IMR-90 (cell line): ENCODE data around the gene PPIB. TPM values are rescaled to one million over a fixed set of nuclear protein-coding genes. Genes with fewer than 3 reads are reported as not detected.

Experiments
- ATAC-seq: fragments of 200-7000 bp; cut with Tn5 transposase; 2 replicates; pipeline ENCODE4 v1.9.1; 2020; ENCODE audit warnings: low read depth, mild to moderate bottlenecking, moderate library complexity
- BruUV-seq: library from RNA; stranded (reverse); fragments of 400-500 nt; replicated peaks from 2 replicates; lab custom pipeline; 2021; lab: Mats Ljungman, UMichigan
- CTCF ChIA-PET: fragments of 300-600 bp; formaldehyde crosslinking; extraction: SDS; loops from one replicate; lab custom pipeline; 2021; ENCODE audit warnings: antibody characterized with exemption; lab: Yijun Ruan, JAX
- POLR2A ChIA-PET: fragments of 300-600 bp; sonication (Branson Sonifier 250); formaldehyde crosslinking; loops from one replicate; lab custom pipeline; 2022; ENCODE audit warnings: antibody characterized with exemption; ENCODE audit not compliant: unreplicated experiment; lab: Charles Lee
- DNase-seq: peaks from one replicate; pipeline ENCODE4 v3.0.0; 2013
- H2AFZ ChIP-seq: replicated peaks from 2 replicates; pipeline ENCODE3; 2013; ENCODE audit warnings: low read length, mild to moderate bottlenecking; ENCODE audit not compliant: poor library complexity
- H2AK5ac ChIP-seq: 2 replicates; pipeline ENCODE4 v1.6.1; 2013; ENCODE audit warnings: low read depth, low read length, inconsistent platforms
- H2AK9ac ChIP-seq: replicated peaks from 2 replicates; pipeline ENCODE3; 2013; ENCODE audit warnings: mild to moderate bottlenecking, low read depth, low read length, moderate library complexity; ENCODE audit not compliant: poor library complexity
- H2BK120ac ChIP-seq: 2 replicates; pipeline ENCODE4 v1.6.1; 2013; ENCODE audit warnings: low read depth, low read length, inconsistent platforms
- H2BK15ac ChIP-seq: 3 replicates; pipeline ENCODE4 v1.6.1; 2013; ENCODE audit warnings: low read depth, low read length, inconsistent platforms
- H2BK20ac ChIP-seq: 2 replicates; pipeline ENCODE4 v1.6.1; 2013; ENCODE audit warnings: low read depth, mild to moderate bottlenecking, inconsistent platforms, low read length, moderate library complexity
- H2BK5ac ChIP-seq: 2 replicates; pipeline ENCODE4 v1.6.1; 2013; ENCODE audit warnings: mild to moderate bottlenecking, low read depth, low read length, inconsistent platforms; ENCODE audit not compliant: poor library complexity, severe bottlenecking
- H3K14ac ChIP-seq: replicated peaks from 2 replicates; pipeline ENCODE4 v1.6.1; 2013; ENCODE audit warnings: low read depth, low read length, inconsistent platforms
- H3K18ac ChIP-seq: 2 replicates; pipeline ENCODE4 v1.6.1; 2013; ENCODE audit warnings: low read depth, low read length, control low read depth
- H3K23ac ChIP-seq: 2 replicates; pipeline ENCODE4 v1.6.1; 2013; ENCODE audit warnings: low read depth, low read length, inconsistent platforms
- H3K27ac ChIP-seq: 2 replicates; pipeline ENCODE4 v1.5.1; 2013; ENCODE audit warnings: mild to moderate bottlenecking, control low read depth, low read length; ENCODE audit not compliant: insufficient read depth
- H3K27me3 ChIP-seq: 2 replicates; pipeline ENCODE4 v1.6.1; 2013; ENCODE audit warnings: low read length; ENCODE audit not compliant: control insufficient read depth, insufficient read depth
- H3K36me3 ChIP-seq: 2 replicates; pipeline ENCODE4 v1.6.1; 2013; ENCODE audit warnings: low read length, mixed read lengths; ENCODE audit not compliant: control insufficient read depth, insufficient read depth
- H3K4ac ChIP-seq: 2 replicates; pipeline ENCODE4 v1.6.1; 2013; ENCODE audit warnings: low read depth, low read length, inconsistent platforms
- H3K4me1 ChIP-seq: 2 replicates; pipeline ENCODE4 v1.6.1; 2013; ENCODE audit warnings: low read length, mixed read lengths; ENCODE audit not compliant: control insufficient read depth, insufficient read depth
- H3K4me2 ChIP-seq: 2 replicates; pipeline ENCODE4 v1.6.1; 2013; ENCODE audit warnings: low read depth, mild to moderate bottlenecking, control low read depth, low read length, moderate library complexity
- H3K4me3 ChIP-seq: 2 replicates; pipeline ENCODE4 v1.5.1; 2013; ENCODE audit warnings: low read depth, mild to moderate bottlenecking, control low read depth, low read length, moderate library complexity; ENCODE audit not compliant: insufficient read depth
- H3K56ac ChIP-seq: 2 replicates; pipeline ENCODE4 v1.6.1; 2013; ENCODE audit warnings: low read length, inconsistent platforms; ENCODE audit not compliant: insufficient read depth; ENCODE audit errors: extremely low read depth
- H3K79me1 ChIP-seq, 2 experiments: 2 replicates each; pipeline ENCODE4 v1.6.1; 2013; ENCODE audit warnings: low read length in 2 of 2, inconsistent platforms in 1 of 2, low read depth in 1 of 2
- H3K9ac ChIP-seq: 2 replicates; pipeline ENCODE4 v1.6.1; 2013; ENCODE audit warnings: low read depth, low read length, control low read depth
- H3K9me1 ChIP-seq: 2 replicates; pipeline ENCODE4 v1.6.1; 2013; ENCODE audit warnings: low read length, inconsistent platforms; ENCODE audit not compliant: insufficient read depth
- H3K9me3 ChIP-seq: 2 replicates; pipeline ENCODE4 v1.6.1; 2013; ENCODE audit warnings: low read length; ENCODE audit not compliant: control insufficient read depth, insufficient read depth
- H4K20me1 ChIP-seq: 2 replicates; pipeline ENCODE4 v1.6.1; 2013; ENCODE audit warnings: low read length, inconsistent platforms; ENCODE audit not compliant: insufficient read depth
- H4K5ac ChIP-seq: 2 replicates; pipeline ENCODE4 v1.6.1; 2013; ENCODE audit warnings: mild to moderate bottlenecking, low read depth, low read length, control low read depth
- H4K8ac ChIP-seq, 2 experiments: 2 replicates each; pipeline ENCODE4 v1.6.1; 2013; ENCODE audit warnings: low read depth in 2 of 2, low read length in 2 of 2, control low read depth in 1 of 2, inconsistent platforms in 1 of 2
- H4K91ac ChIP-seq: 2 replicates; pipeline ENCODE4 v1.6.1; 2013; ENCODE audit warnings: low read depth, low read length, inconsistent platforms; ENCODE audit not compliant: insufficient read depth
- CEBPB ChIP-seq: IDR thresholded peaks from 2 replicates; pipeline ENCODE4 v1.6.1; 2012; ENCODE audit warnings: low read depth, low read length, improper control_type of control experiment
- CHD1 ChIP-seq: IDR thresholded peaks from 2 replicates; pipeline ENCODE4 v1.6.1; 2012; ENCODE audit warnings: low read depth, low read length, improper control_type of control experiment
- FOS ChIP-seq: fragments of 150-350 bp; IDR thresholded peaks from 2 replicates; pipeline ENCODE4 v1.6.1; 2016; ENCODE audit warnings: low read depth, low read length
- RCOR1 ChIP-seq: IDR thresholded peaks from 2 replicates; pipeline ENCODE4 v1.6.1; 2012; ENCODE audit warnings: mild to moderate bottlenecking, low read length, improper control_type of control experiment; ENCODE audit not compliant: insufficient replicate concordance
- SMC3 ChIP-seq: fragments of 150-350 bp; IDR thresholded peaks from 2 replicates; pipeline ENCODE4 v1.6.1; 2016; ENCODE audit warnings: low read depth, mild to moderate bottlenecking, antibody characterized with exemption, low read length, moderate library complexity
- WGBS, 2 experiments: methylation state at CpG; one replicate each; pipeline versions ENCODE4 v1.1.5 to v1.1.7; 2013; ENCODE audit warnings: missing lambda C conversion rate in 2 of 2; ENCODE audit not compliant: insufficient read length in 1 of 2; ENCODE audit errors: extremely low coverage in 2 of 2; 5-methylcytosine and 5-hydroxymethylcytosine counted together
- dilution Hi-C: fragments of 300-500 bp; cut with HindIII; formaldehyde crosslinking; loops from one replicate; pipeline ENCODE4 v1.14.3; 2018; ENCODE audit warnings: low sequenced_read_pairs; ENCODE audit not compliant: unreplicated experiment
- in situ Hi-C: fragments of 300-500 bp; cut with MboI; formaldehyde crosslinking; loops from 3 replicates; pipeline ENCODE4 v1.14.3; 2019; ENCODE audit warnings: low sequenced_read_pairs, inconsistent platforms, mixed read lengths
- intact Hi-C: fragments of 100-400 bp; cut with micrococcal nuclease; formaldehyde crosslinking; loops from 2 replicates; pipeline ENCODE4 v1.10.0; 2022
- polyA plus RNA-seq, 3 experiments: library from polyadenylated mRNA; depleted of rRNA; stranded (reverse); fragments of >200 nt; gene quantifications; 2 replicates each; pipeline ENCODE4 v1.2.3, GENCODE V29; 2012; ENCODE audit warnings: low replicate concordance in 1 of 3
- total RNA-seq: library from RNA; depleted of rRNA; stranded (reverse); fragments of >200 nt; gene quantifications from 2 replicates; pipeline ENCODE4 v1.2.3, GENCODE V29; 2012
- TF ChIP-seq, protein P1 (sequence below): fragments of 150-350 bp; IDR thresholded peaks from 2 replicates; pipeline ENCODE4 v1.6.1; 2017; ENCODE audit warnings: mild to moderate bottlenecking, antibody characterized with exemption, low read length, low read depth
- TF ChIP-seq, protein P2 (sequence below): fragments of 150-350 bp; IDR thresholded peaks from 2 replicates; pipeline ENCODE4 v1.6.1; 2016; ENCODE audit warnings: low read depth, mild to moderate bottlenecking, low read length, moderate library complexity, borderline replicate concordance

Gene PPIB
- total and polyA plus RNA-seq, 2 of the 4 experiments (the other 2 are of a cell fraction) = 1,358 to 1,682 TPM

DNA sequence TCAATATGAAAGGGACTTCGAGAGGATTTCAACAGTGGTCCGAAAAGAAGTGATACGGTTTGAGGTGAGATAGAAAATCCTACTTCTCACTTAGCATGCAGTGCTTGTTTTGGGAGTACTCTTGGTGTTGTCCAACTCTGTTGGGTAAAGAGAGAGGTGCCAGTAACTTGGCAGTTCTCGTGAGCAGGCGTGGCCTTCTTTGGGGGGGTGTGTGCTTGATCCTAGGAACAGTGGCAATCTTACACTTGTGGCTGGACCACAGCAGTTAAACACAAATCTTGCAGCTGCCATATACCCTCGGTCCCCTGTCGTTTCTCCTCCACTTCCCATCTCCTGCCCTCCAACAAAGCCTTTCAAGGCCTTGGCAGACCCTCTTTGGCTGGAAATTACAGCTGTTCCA is 26.5 kb downstream of the PPIB start:
- no peak overlapping the region for H3K23ac ChIP-seq
- H3K14ac ChIP-seq = no peak overlapping the region
- in situ Hi-C loops (no loop called here), dilution Hi-C loops (no loop called here), intact Hi-C loops (no loop called here)
- H2AK5ac ChIP-seq = no peak overlapping the region
- no peak overlapping the region for H2BK15ac ChIP-seq
- no peak overlapping the region for H2BK120ac ChIP-seq
- no TSS peak for BruUV-seq
- TF ChIP-seq CHD1 (no peak), SMC3 (no peak), RCOR1 (no peak), FOS (no peak), CEBPB (no peak)
- TF ChIP-seq, protein P1, sequence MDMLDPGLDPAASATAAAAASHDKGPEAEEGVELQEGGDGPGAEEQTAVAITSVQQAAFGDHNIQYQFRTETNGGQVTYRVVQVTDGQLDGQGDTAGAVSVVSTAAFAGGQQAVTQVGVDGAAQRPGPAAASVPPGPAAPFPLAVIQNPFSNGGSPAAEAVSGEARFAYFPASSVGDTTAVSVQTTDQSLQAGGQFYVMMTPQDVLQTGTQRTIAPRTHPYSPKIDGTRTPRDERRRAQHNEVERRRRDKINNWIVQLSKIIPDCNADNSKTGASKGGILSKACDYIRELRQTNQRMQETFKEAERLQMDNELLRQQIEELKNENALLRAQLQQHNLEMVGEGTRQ = no peak
- TF ChIP-seq, protein P2, sequence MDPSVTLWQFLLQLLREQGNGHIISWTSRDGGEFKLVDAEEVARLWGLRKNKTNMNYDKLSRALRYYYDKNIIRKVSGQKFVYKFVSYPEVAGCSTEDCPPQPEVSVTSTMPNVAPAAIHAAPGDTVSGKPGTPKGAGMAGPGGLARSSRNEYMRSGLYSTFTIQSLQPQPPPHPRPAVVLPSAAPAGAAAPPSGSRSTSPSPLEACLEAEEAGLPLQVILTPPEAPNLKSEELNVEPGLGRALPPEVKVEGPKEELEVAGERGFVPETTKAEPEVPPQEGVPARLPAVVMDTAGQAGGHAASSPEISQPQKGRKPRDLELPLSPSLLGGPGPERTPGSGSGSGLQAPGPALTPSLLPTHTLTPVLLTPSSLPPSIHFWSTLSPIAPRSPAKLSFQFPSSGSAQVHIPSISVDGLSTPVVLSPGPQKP = no peak
- no peak for DNase-seq
- no peak overlapping the region for H3K4me3 ChIP-seq
- no peak overlapping the region for H3K56ac ChIP-seq
- no peaks in the 10 kb centered on the region; the same call in 1 of the 2 replicates for H3K4me1 ChIP-seq
- H4K91ac ChIP-seq = no peak overlapping the region
- no peak overlapping the region for H4K5ac ChIP-seq
- H3K18ac ChIP-seq = no peak overlapping the region
- peaks cover 22% of the 10 kb centered on the region for H3K9me1 ChIP-seq
- no peak overlapping the region for H3K9ac ChIP-seq
- POLR2A ChIA-PET = no interaction called here
- H2BK5ac ChIP-seq = no peak overlapping the region
- no peak overlapping the region for H2BK20ac ChIP-seq
- no peak overlapping the region for H3K27ac ChIP-seq
- no peak overlapping the region for H3K4me2 ChIP-seq
- H3K4ac ChIP-seq = no peak overlapping the region
- 100% methylated on average over 1 of the region's 7 CpGs; no CpG with 5 or more reads in 1 of the 2 experiments for WGBS, 2 experiments
- H4K20me1 ChIP-seq = 0 out of 2 replicates have a peak, but pooled peaks cover 5% of the 10 kb centered on the region
- peaks cover 5 to 23% of the 10 kb centered on the region in 2 experiments; a peak in 1 of 4 replicates for H3K79me1 ChIP-seq
- no peak overlapping the region for H2AFZ ChIP-seq
- CTCF ChIA-PET = no interaction called here
- no peak for ATAC-seq
- H2AK9ac ChIP-seq = no peak overlapping the region
- H3K27me3 ChIP-seq = no peaks in the 10 kb centered on the region
- H3K9me3 ChIP-seq = no peaks in the 10 kb centered on the region
- no peak overlapping the region for H4K8ac ChIP-seq
- H3K36me3 ChIP-seq = peaks cover 57% of the 10 kb centered on the region
